K562 (cell line): ENCODE results near the gene STX7. TPM values are rescaled to one million over a fixed set of nuclear protein-coding genes. Genes with fewer than 3 reads are reported as not detected.

Experiments
- CC2D1A ChIP-seq: fragments of 450-650 bp; IDR thresholded peaks from 2 replicates; pipeline ENCODE4 v1.6.1; 2017; ENCODE audit warnings: mild to moderate bottlenecking
- GTF2F1 ChIP-seq: IDR thresholded peaks from 2 replicates; pipeline ENCODE4 v1.6.1; 2011; ENCODE audit warnings: low read depth, low read length, improper control_type of control experiment
- NFYB ChIP-seq: IDR thresholded peaks from 2 replicates; pipeline ENCODE4 v1.6.1; 2011; ENCODE audit warnings: mild to moderate bottlenecking, moderate library complexity; ENCODE audit not compliant: insufficient read length; ENCODE audit errors: extremely low read depth
- NR2C1 ChIP-seq, 2 experiments: fragments of 450-650 bp; IDR thresholded peaks; 2 replicates each; pipeline ENCODE4 v1.6.1; 2017; ENCODE audit warnings: mild to moderate bottlenecking in 2 of 2, antibody characterized with exemption in 1 of 2, inconsistent platforms in 1 of 2, missing compliant biosample characterization in 1 of 2, missing genetic modification characterization in 1 of 2
- PHF20 ChIP-seq: fragments of 450-650 bp; IDR thresholded peaks from 2 replicates; pipeline ENCODE4 v1.6.1; 2018; ENCODE audit not compliant: partially characterized antibody
- ZNF398 ChIP-seq: fragments of 250-450 bp; sonication (Bioruptor Pico); IDR thresholded peaks from 2 replicates; pipeline ENCODE4 v1.8.0; 2021; ENCODE audit warnings: moderate library complexity, mild to moderate bottlenecking, inconsistent platforms
- polyA plus RNA-seq, 8 experiments: library from polyadenylated mRNA; depleted of rRNA in 4 of 8; stranded (reverse) in 5 of 8; unstranded in 3 of 8; fragments of >200 nt; fragmentation: Nextera tagmentation in 2 of 8; fragmentation: Illumina TruSeq in 1 of 8; extraction: Ambion mirVana in 2 of 8; extraction: Trizol in 1 of 8; gene quantifications; 2 replicates each; pipeline versions ENCODE4 v1.2.1 to v1.2.3, GENCODE V29; 2011 to 2014; ENCODE audit warnings: inconsistent platforms in 1 of 8, missing spikeins in 1 of 8
- total RNA-seq, 7 experiments: library from RNA; depleted of rRNA in 6 of 7; stranded (reverse); fragments of >200 nt in 6 of 7; fragmentation: Illumina TruSeq in 2 of 7; extraction: Trizol in 2 of 7; gene quantifications; 2 replicates each; pipeline versions ENCODE4 v1.2.1 to v1.2.3, GENCODE V29; 2011 to 2021; ENCODE audit warnings: low replicate concordance in 1 of 7
- TF ChIP-seq, protein P1 (sequence below), 2 experiments: fragments of 450-650 bp in 1 of 2; sonication (generic) in 1 of 2; formaldehyde crosslinking in 1 of 2; IDR thresholded peaks; 2 replicates each; pipeline versions ENCODE4 v1.7.1 to v1.9.0; 2016 to 2022; ENCODE audit warnings: inconsistent platforms in 1 of 2, mild to moderate bottlenecking in 1 of 2, missing genetic modification reagents in 1 of 2
- TF ChIP-seq, protein P2 (sequence below): fragments of 450-650 bp; formaldehyde crosslinking; IDR thresholded peaks from 2 replicates; pipeline ENCODE4 v1.4.0; 2022; ENCODE audit warnings: mild to moderate bottlenecking, moderate library complexity

STX7 gene
- total and polyA plus RNA-seq, 9 of the 15 experiments (the other 6 are each of a cell fraction or from before 2014, with no cell fraction given) = 13.0 to 34.4 (median 25.3) TPM

GRCh38 chr6:132491303-132491702 lies 21.6 kb downstream of the STX7 start (continued):
- TF ChIP-seq, protein P1, sequence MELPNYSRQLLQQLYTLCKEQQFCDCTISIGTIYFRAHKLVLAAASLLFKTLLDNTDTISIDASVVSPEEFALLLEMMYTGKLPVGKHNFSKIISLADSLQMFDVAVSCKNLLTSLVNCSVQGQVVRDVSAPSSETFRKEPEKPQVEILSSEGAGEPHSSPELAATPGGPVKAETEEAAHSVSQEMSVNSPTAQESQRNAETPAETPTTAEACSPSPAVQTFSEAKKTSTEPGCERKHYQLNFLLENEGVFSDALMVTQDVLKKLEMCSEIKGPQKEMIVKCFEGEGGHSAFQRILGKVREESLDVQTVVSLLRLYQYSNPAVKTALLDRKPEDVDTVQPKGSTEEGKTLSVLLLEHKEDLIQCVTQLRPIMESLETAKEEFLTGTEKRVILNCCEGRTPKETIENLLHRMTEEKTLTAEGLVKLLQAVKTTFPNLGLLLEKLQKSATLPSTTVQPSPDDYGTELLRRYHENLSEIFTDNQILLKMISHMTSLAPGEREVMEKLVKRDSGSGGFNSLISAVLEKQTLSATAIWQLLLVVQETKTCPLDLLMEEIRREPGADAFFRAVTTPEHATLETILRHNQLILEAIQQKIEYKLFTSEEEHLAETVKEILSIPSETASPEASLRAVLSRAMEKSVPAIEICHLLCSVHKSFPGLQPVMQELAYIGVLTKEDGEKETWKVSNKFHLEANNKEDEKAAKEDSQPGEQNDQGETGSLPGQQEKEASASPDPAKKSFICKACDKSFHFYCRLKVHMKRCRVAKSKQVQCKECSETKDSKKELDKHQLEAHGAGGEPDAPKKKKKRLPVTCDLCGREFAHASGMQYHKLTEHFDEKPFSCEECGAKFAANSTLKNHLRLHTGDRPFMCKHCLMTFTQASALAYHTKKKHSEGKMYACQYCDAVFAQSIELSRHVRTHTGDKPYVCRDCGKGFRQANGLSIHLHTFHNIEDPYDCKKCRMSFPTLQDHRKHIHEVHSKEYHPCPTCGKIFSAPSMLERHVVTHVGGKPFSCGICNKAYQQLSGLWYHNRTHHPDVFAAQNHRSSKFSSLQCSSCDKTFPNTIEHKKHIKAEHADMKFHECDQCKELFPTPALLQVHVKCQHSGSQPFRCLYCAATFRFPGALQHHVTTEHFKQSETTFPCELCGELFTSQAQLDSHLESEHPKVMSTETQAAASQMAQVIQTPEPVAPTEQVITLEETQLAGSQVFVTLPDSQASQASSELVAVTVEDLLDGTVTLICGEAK (IDR thresholded peaks at IDR 0.05) = no peak
- TF ChIP-seq, protein P1 (CRISPR knock-in tag; IDR thresholded peaks at IDR 0.05) = no peak
- TF ChIP-seq CC2D1A = no peak
- TF ChIP-seq GTF2F1 = no peak
- peak; percentile 80 for TF ChIP-seq NFYB
- TF ChIP-seq ZNF398 (CRISPR knock-in tag) = no peak
- TF ChIP-seq, protein P2, sequence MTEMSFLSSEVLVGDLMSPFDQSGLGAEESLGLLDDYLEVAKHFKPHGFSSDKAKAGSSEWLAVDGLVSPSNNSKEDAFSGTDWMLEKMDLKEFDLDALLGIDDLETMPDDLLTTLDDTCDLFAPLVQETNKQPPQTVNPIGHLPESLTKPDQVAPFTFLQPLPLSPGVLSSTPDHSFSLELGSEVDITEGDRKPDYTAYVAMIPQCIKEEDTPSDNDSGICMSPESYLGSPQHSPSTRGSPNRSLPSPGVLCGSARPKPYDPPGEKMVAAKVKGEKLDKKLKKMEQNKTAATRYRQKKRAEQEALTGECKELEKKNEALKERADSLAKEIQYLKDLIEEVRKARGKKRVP (CRISPR knock-in tag) = no peak
- no peak for TF ChIP-seq PHF20
- TF ChIP-seq NR2C1 (IDR thresholded peaks at IDR 0.05) = no peak
- no peak for TF ChIP-seq NR2C1 (tag; IDR thresholded peaks at IDR 0.05)
